GM18951 (cell line): ENCODE measurements around the gene KANK4.
"Not testable (repeated sequence)": the region's sequence is repeated elsewhere in the genome, so short reads cannot be mapped to it uniquely, and the experiment has no call there.

Experiments used
- POLR2A ChIP-seq: IDR thresholded peaks from 4 replicates; pipeline ENCODE4 v1.6.1; 2011; ENCODE audit warnings: mild to moderate bottlenecking; ENCODE audit not compliant: insufficient read length, insufficient read depth; ENCODE audit errors: extremely low read depth
- in situ Hi-C: fragments of 300-500 bp; cut with MboI; formaldehyde crosslinking; loops from one replicate; pipeline ENCODE4 v1.12.0; 2022; ENCODE audit warnings: low sequenced_read_pairs, mixed read lengths, inconsistent platforms; ENCODE audit not compliant: unreplicated experiment

Gene KANK4

DNA sequence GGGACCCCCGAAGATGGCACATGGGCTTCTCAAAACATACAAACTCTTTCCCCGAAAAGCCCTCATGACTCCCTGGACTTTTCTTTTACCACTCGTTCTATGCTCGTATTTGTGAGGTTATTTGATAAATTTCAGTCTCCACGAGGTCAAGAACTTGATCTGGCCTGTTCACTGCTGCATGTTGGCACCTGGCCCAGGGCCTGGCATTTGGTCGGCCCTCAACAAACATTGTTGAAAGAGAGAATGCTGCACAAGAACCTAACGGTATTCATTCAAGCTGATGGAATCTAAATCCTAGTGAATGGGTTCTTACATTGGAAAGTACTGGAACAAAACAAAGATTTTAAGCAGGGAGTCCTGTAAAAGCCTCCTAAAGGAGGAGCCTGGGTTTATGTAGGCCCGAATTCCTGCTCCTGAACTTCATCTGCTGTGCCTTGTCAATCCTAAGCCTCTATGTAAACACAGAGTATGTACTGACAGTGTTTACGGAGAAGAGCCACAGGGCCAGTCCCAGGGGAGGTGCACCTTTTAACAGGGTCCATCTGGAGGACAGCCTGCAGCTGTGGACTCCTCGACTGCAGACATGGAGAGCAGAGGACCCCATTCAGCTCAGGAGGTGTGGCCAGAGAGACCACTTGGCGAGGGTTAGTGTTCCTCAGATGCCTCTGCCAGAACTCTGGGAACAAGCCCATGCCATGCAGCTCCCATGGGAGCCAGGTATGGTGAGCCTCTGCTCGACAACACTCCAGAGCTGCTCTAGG is 77.7 kb downstream of the KANK4 start:
- TF ChIP-seq POLR2A, result no peak
- in situ Hi-C loops, result no loop called here

DNA sequence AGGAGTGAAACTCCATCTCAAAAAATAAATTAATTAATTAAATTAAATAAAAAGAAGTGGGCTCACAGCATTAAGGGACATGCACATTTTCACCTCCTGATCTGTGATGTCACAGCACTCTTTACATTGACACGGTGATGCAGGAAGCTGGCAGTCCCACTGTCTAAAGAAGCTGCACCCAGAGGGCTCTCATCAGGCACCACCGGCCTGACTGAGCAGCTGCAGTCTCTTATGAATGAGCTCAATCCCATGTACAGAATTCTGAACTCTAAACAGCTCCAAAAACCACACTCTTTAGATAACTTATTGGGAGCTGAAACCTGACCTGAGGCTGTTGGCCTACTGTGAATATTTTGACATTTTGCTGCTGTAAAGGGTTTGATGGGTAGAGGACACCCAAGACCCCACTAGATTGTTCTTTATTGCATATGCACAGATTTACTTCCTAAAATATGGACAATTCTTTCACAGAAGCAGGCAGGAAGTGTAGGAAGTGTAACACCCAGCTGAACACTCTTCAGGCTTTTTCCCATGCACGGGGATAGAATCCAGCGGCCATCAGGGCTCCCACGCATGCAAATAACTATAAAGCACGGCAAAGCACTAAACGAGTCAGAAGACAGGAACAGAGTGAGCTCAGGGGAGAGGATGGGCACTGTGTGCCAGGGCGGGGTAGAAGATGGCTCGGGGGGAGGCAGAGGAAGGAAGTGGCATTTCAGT is 78.4 kb downstream of the KANK4 start:
- TF ChIP-seq POLR2A, result no peak
- in situ Hi-C loops, result no loop called here

DNA sequence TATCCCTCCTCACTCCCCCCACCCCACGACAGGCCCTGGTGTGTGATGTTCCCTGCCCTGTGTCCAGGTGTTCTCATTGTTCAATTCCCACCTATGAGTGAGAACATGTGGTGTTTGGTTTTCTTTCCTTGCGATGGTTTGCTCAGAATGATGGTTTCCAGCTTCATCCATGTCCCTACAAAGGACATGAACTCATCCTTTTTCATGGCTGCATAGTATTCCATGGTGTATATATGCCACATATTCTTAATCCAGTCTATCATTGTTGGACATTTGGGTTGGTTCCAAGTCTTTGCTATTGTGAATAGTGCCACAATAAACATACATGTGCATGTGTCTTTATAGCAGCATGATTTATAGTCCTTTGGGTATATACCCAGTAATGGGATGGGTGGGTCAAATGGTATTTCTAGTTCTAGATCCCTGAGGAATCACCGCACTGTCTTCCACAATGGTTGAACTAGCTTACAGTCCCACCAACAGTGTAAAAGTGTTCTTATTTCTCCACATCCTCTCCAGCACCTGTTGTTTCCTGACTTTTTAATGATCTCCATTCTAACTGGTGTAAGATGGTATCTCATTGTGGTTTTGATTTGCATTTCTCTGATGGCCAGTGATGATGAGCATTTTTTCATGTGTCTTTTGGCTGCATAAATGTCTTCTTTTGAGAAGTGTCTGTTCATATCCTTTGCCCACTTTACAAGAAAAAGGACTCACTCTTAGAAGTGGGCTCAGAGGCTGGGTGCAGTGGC is 79.4 kb downstream of the KANK4 start:
- in situ Hi-C loops, result not testable (repeated sequence)

DNA sequence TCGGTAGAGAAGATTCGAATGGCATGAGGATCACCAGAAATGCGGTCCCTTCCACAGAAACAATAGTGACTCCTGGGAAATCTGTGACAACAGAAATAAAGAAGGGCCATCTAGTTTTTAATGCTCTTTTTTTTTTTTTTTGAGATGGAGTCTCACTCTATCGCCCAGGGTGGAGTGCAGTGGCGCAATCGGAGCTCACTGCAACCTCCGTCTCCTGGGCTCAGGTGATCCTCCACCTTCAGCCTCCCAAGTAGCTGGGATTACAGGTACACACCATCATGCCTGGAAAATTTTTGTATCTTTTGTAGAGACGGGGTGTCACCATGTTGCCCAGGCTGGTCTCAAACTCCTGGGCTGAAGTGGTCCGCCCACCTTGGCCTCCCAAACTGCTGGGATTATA is 80.7 kb downstream of the KANK4 start:
- in situ Hi-C loops, result no loop called here
- TF ChIP-seq POLR2A, result no peak

DNA sequence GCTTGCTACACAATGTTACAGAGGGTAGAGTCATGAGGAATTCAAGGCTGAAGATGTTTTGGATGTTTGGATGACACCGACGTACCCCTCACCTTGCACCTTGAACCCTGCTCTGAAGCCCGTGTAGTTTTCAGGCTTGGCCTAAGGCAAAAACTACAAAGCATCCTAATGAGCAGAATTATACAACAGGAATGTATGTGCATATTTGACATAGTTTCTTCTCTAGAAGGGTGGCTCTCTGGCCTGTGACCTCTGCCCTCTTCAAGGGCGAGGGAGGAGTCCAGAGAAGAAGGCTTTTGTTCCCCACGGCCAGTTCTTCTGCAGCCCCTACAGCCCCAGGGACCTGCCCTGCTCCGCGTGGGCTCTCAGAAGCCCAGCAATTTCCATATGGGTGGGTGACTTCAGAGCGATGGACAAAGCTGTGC is 81.3 kb downstream of the KANK4 start:
- in situ Hi-C loops, result no loop called here
- TF ChIP-seq POLR2A, result no peak

DNA sequence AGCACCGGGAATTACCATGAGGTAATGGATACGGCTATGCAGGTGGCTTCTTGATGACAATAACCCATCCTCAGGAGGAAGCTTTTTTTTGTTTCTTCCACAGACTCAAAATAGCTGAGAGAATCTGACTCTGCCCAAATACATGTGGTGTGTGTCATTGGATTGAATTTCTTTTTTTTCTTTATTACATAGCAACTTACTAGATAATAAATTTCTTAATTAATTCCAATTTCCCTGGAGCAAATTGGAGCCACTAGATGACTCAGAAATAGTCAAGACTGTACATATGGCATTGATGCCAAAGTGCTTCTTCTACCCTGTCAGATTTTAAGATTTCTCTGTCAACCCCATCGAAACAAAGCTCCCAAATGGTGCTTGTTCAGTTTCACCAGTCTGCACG is 81.9 kb downstream of the KANK4 start:
- TF ChIP-seq POLR2A, result no peak
- in situ Hi-C loops, result no loop called here

DNA sequence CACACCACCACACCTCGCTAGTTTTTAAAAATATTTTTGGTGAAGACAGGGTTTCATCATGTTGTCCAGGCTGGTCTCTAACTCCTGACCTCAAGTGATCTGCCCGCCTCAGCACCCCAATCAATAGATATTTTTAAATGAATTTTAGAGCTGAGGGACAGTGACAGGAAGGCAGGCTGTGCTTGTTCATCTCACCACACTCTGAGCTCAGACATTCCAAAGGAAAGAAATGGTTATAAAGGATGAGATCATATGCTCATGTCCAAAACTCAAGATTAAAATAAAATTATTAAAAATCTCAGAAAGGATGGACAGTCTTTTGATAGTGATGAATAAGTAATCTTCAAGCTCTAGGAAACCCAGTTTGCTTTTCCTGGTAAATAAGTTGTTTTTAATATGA is 83.7 kb downstream of the KANK4 start:
- in situ Hi-C loops, result no loop called here
- TF ChIP-seq POLR2A, result no peak

DNA sequence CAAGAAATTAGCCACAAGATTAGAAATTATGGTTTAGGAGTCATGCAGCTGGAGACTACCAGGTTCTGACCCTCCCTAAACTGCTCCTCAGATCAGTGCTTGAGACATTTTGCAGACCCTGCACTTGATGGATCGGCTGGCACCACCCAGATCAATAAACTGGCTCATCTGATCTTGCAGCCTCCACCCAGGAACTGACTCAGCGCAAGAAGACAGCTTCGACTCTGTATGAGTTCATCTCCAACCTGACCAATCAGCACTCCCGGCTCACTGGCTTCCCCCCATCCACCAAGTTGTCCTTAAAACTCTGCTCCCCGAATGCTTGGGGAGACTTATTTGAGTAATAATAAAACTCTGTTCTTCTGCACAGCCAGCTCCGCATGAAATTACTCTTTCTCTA is 84.5 kb downstream of the KANK4 start:
- in situ Hi-C loops, result no loop called here
- TF ChIP-seq POLR2A, result no peak

DNA sequence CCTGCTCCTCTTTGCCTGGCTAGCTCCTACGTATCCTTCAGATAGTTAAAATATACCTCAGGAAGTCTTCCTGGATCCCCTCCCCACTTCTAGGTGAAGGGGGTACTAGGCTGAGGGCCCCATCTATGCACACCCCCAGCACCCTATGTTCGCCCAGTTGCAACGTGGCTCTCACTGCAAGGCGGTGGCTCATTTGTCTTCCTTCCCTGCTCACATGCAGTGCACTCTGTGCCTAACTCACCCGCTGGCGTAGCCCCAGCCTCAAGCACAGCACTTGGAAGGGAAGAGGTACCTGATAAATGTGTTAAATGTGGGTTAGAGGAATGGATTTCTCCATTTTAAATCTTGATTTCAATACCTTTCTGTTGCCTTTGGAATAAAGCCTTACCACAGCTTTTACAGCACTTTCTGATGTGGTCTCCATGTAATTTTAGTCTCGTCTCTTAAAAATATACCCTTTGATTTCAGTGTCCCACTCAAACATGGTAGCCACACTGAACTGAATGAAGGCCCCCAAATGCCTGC is 85.2 kb downstream of the KANK4 start:
- no peak for TF ChIP-seq POLR2A
- in situ Hi-C loops, result no loop called here

DNA sequence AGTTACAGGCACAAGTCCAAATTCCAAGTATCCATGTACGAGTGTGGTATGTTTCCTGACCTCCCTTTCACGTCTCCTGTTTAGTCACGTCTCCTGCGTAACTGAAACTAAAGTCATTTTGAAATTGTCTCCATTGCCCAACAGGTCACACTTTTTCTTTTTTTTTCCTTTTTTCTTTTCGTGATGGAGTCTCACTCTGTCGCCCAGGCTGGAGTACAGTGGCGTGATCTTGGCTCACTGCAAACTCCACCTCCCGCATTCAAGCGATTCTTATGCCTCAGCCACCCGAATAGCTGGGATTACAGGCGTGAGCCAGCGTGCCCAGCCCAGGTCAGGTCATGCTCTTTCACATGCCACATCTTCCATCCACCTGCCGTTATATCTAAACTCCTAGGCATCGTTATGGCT is 86.4 kb downstream of the KANK4 start:
- in situ Hi-C loops, result no loop called here
- TF ChIP-seq POLR2A, result no peak

DNA sequence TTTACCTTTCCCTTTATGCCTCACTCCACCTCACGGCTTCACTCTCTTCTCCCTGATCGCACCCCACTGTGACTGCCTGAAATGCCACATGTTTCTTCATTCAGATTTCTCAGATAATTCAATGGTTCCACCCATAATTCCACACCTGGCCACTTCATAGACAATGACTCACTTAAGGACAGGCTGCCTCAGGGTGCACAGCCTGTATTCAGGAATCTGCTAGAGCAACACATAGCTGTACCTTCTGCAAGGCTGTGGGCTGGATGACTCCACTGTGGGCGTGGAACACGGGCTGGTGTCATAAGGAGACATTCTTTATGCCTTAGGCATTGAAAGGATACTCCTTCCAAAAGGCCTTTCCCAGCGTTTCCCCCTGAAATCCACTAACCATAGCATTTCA is 88.5 kb downstream of the KANK4 start:
- TF ChIP-seq POLR2A, result no peak
- in situ Hi-C loops, result no loop called here

DNA sequence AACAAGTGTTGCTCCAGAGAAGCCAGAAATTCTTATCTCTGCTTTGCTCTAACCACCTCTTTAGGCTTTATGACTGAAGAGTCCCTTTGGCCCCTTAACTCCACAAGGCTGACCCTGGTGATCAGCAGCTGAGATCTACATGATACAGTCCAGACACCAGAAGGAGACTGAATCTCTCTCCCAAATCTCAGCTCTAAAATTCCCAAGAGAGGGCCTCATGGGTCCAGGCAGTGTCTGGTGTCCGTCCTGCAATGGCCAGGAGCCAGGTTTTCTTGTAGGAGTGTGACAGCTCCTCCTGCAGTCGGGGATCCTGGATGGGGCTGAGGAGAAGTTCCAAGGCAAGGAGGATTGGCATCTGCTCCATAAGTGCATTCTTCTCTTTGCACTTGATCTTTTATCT is 89.3 kb downstream of the KANK4 start:
- in situ Hi-C loops, result no loop called here
- TF ChIP-seq POLR2A, result no peak

DNA sequence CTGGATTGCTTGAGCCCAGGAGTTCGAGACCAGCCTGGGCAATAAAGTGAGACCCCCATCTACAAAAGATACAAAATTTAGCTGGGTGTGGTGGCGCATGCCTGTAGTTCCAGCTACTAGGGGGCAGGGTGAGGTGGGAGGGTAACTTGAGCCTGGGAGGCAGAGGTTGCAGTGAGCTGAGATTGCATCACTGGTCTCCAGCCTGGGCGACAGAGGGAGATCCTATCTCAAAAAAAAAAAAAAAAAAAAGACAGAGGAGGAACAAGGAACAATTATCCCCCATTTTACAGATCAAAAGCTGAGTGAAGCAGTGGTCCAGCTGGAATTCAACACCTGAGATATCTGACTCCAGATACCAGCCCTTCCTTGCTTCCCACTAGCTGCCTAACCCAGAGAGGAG is 89.8 kb downstream of the KANK4 start:
- TF ChIP-seq POLR2A, result no peak
- in situ Hi-C loops, result no loop called here

DNA sequence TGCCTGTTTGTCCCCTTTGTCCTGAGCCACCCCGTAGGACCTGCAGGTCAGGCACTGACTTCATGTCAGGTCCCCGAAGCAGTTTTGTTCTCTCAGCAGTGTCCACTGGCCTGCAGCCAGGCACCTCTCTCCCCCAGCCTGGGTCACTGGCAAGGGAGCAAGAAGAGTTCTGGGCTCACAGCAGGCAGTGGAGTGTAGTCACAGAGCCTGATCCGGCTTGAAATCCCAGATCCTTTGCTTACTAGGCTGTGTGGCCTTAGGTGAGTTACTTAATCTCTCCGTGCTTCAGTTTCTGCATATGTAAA is 90.4 kb downstream of the KANK4 start:
- TF ChIP-seq POLR2A, result no peak
- in situ Hi-C loops, result no loop called here
